HepG2 (cell line): Measurements from ENCODE around the gene SPRED2. TPM values are rescaled to one million over a fixed set of nuclear protein-coding genes. Genes with fewer than 3 reads are reported as not detected.

ENCODE experiments used
- ATAC-seq: fragments of 200-7000 bp; cut with Tn5 transposase; 3 replicates; pipeline ENCODE4 v1.9.1; 2020; ENCODE audit warnings: mild to moderate bottlenecking, moderate library complexity
- BruUV-seq: library from RNA; stranded (reverse); fragments of 400-500 nt; replicated peaks from 2 replicates; lab custom pipeline; 2021; lab: Mats Ljungman, UMichigan
- CTCF ChIA-PET: fragments of 300-600 bp; formaldehyde crosslinking; extraction: SDS; loops from one replicate; lab custom pipeline; 2021; ENCODE audit warnings: low total read pairs, inconsistent platforms, low intra/inter-chr PET ratio; lab: Yijun Ruan, JAX
- POLR2A ChIA-PET: fragments of 350-600 bp; sonication (Branson Sonifier 250); formaldehyde crosslinking; loops from one replicate; lab custom pipeline; 2020; ENCODE audit warnings: antibody characterized with exemption, inconsistent platforms; lab: Yijun Ruan, JAX
- DNase-seq: peaks from one replicate; pipeline ENCODE4 v3.0.0-alpha.2; 2015; ENCODE audit warnings: low spot score
- FAIRE-seq: peaks from 3 replicates; lab custom pipeline; 2011; peaks lifted over from hg19 to GRCh38; lab: Jason Lieb, UNC
- H2AFZ ChIP-seq: one replicate; pipeline ENCODE4 v1.6.1; 2011; ENCODE audit warnings: low read length, inconsistent platforms
- H3K27ac ChIP-seq: fragments of 300-600 bp; 3 replicates; pipeline ENCODE4 v1.8.0; 2011; ENCODE audit warnings: mixed run types, mild to moderate bottlenecking, mixed read lengths, low read length, inconsistent platforms; ENCODE audit not compliant: insufficient read depth; ENCODE audit errors: extremely low read length
- H3K27me3 ChIP-seq, 2 experiments: fragments of 200-600 bp in 1 of 2; 2 replicates in 1 of 2; 3 replicates in 1 of 2; pipeline versions ENCODE4 v1.6.0 to v1.8.0; 2011; ENCODE audit warnings: low read length in 2 of 2, mild to moderate bottlenecking in 2 of 2, moderate library complexity in 2 of 2, inconsistent platforms in 1 of 2; ENCODE audit not compliant: insufficient read depth in 2 of 2, control insufficient read depth in 1 of 2
- H3K36me3 ChIP-seq, 2 experiments: fragments of 200-600 bp in 1 of 2; replicated peaks in 1 of 2; 2 replicates in 1 of 2; 3 replicates in 1 of 2; pipeline versions ENCODE4 v1.5.1 to v1.8.0; 2011; ENCODE audit warnings: low read length in 2 of 2, inconsistent platforms in 1 of 2; ENCODE audit not compliant: insufficient read depth in 2 of 2, control insufficient read depth in 1 of 2
- H3K4me1 ChIP-seq: 2 replicates; pipeline ENCODE4 v1.5.1; 2012; ENCODE audit warnings: low read length, inconsistent platforms; ENCODE audit not compliant: insufficient read depth
- H3K4me2 ChIP-seq: 2 replicates; pipeline ENCODE4 v1.6.0; 2011; ENCODE audit warnings: low read depth, low read length, inconsistent platforms
- H3K4me3 ChIP-seq, 3 experiments: fragments of 200-600 bp in 1 of 3; sonication (generic), shearing (Covaris generic) in 1 of 3; replicated peaks in 1 of 3; 2 replicates each; pipeline ENCODE4 v1.5.1; 2011 to 2016; ENCODE audit warnings: low read length in 3 of 3, inconsistent platforms in 2 of 3, low read depth in 2 of 3, mild to moderate bottlenecking in 2 of 3, control low read depth in 1 of 3, mixed read lengths in 1 of 3; ENCODE audit not compliant: insufficient read depth in 1 of 3
- H3K79me2 ChIP-seq: one replicate; pipeline ENCODE4 v1.6.1; 2011; ENCODE audit warnings: low read length, inconsistent platforms; ENCODE audit not compliant: insufficient read depth
- H3K9ac ChIP-seq: 2 replicates; pipeline ENCODE4 v1.6.0; 2011; ENCODE audit warnings: mild to moderate bottlenecking, low read depth, low read length, inconsistent platforms; ENCODE audit not compliant: insufficient read depth
- H3K9me3 ChIP-seq: 2 replicates; pipeline ENCODE4 v1.5.1; 2012; ENCODE audit warnings: mild to moderate bottlenecking, low read length
- H4K20me1 ChIP-seq: 2 replicates; pipeline ENCODE4 v1.6.0; 2011; ENCODE audit warnings: inconsistent platforms, mild to moderate bottlenecking, low read length, moderate library complexity; ENCODE audit not compliant: insufficient read depth
- CTCF ChIP-seq: sonication (generic); formaldehyde crosslinking; IDR thresholded peaks from 2 replicates; pipeline ENCODE4 v1.5.0; 2020; ENCODE audit warnings: mild to moderate bottlenecking, missing genetic modification reagents, moderate library complexity
- DNMT3B ChIP-seq: conservative IDR thresholded peaks from 2 replicates; pipeline ENCODE4 v1.6.1; 2016; ENCODE audit warnings: missing biosample characterization, control low read depth
- GATAD2A ChIP-seq: IDR thresholded peaks from 2 replicates; pipeline ENCODE4 v1.6.1; 2016
- HOXA3 ChIP-seq: sonication (generic); formaldehyde crosslinking; IDR thresholded peaks from 2 replicates; pipeline ENCODE4 v1.5.0; 2020; ENCODE audit warnings: missing genetic modification reagents
- KLF13 ChIP-seq: sonication (generic); formaldehyde crosslinking; IDR thresholded peaks from 2 replicates; pipeline ENCODE4 v1.4.0; 2020; ENCODE audit warnings: mild to moderate bottlenecking, missing genetic modification reagents
- NFRKB ChIP-seq: fragments of 450-650 bp; IDR thresholded peaks from 2 replicates; pipeline ENCODE4 v1.6.1; 2017
- RBM22 ChIP-seq: fragments of 200-400 bp; formaldehyde crosslinking; optimal IDR thresholded peaks from 2 replicates; pipeline ENCODE3; 2017; ENCODE audit warnings: mild to moderate bottlenecking, low read length, moderate library complexity
- SNRNP70 ChIP-seq: fragments of 200-400 bp; formaldehyde crosslinking; IDR thresholded peaks from 2 replicates; pipeline ENCODE4 v1.6.1; 2017; ENCODE audit warnings: mild to moderate bottlenecking, low read depth, low read length, moderate library complexity
- STAG1 ChIP-seq: sonication (generic); formaldehyde crosslinking; IDR thresholded peaks from 2 replicates; pipeline ENCODE4 v1.4.0; 2020; ENCODE audit warnings: missing genetic modification reagents
- TARDBP ChIP-seq: sonication (generic); formaldehyde crosslinking; IDR thresholded peaks from 2 replicates; pipeline ENCODE4 v1.8.0; 2022; ENCODE audit warnings: mild to moderate bottlenecking, missing genetic modification reagents
- THAP8 ChIP-seq: sonication (generic); formaldehyde crosslinking; IDR thresholded peaks from 2 replicates; pipeline ENCODE4 v1.5.1; 2020; ENCODE audit warnings: missing genetic modification reagents, mild to moderate bottlenecking, borderline replicate concordance
- ZFP91 ChIP-seq: sonication (generic); formaldehyde crosslinking; IDR thresholded peaks from 2 replicates; pipeline ENCODE4 v1.9.0; 2022; ENCODE audit warnings: missing genetic modification reagents, mild to moderate bottlenecking, borderline replicate concordance
- ZNF800 ChIP-seq: sonication (generic); formaldehyde crosslinking; IDR thresholded peaks from 2 replicates; pipeline ENCODE4 v1.4.0; 2020; ENCODE audit warnings: missing genetic modification reagents
- WGBS: methylation state at CpG from one replicate; pipeline ENCODE4 v1.1.6; 2017; ENCODE audit warnings: low lambda C conversion rate; 5-methylcytosine and 5-hydroxymethylcytosine counted together
- in situ Hi-C: cut with HindIII; loops from 2 replicates; pipeline ENCODE4 v1.10.0; 2017; ENCODE audit warnings: low pct_unique_long_range_greater_than_20kb; ENCODE audit not compliant: extremely low pct_ligation_motif_present
- intact Hi-C: fragments of 100-400 bp; cut with micrococcal nuclease; formaldehyde crosslinking; loops from one replicate; pipeline ENCODE4 v1.10.0; 2022; ENCODE audit not compliant: unreplicated experiment
- polyA plus RNA-seq, 8 experiments: library from polyadenylated mRNA; depleted of rRNA in 3 of 8; stranded (reverse) in 7 of 8; unstranded in 1 of 8; fragments of >200 nt; fragmentation: Illumina TruSeq in 4 of 8; extraction: Trizol in 4 of 8; gene quantifications; 2 replicates each; pipeline versions ENCODE4 v1.2.1 to v1.2.3, GENCODE V29; 2011 to 2016; ENCODE audit warnings: low read depth in 4 of 8, missing spikeins in 1 of 8, mixed read lengths in 1 of 8; ENCODE audit not compliant: insufficient read depth in 1 of 8
- total RNA-seq, 5 experiments: library from RNA; depleted of rRNA; stranded (reverse); fragments of >200 nt; fragmentation: Illumina TruSeq; extraction: Trizol; gene quantifications; 2 replicates each; pipeline ENCODE4 v1.2.3, GENCODE V29; 2016; ENCODE audit warnings: low read depth in 1 of 5

SPRED2 gene
- total and polyA plus RNA-seq, 2 of the 13 experiments (the other 11 are each of a cell fraction or from before 2014, with no cell fraction given) = 13.0 to 37.0 TPM

- H3K36me3 ChIP-seq = peaks cover 35 to 69% of the 10 kb centered on the region in 2 experiments
- TF ChIP-seq KLF13 (no peak), THAP8 (CRISPR knock-in tag) (no peak), GATAD2A (no peak), ZNF800 (CRISPR knock-in tag) (no peak)
- ChIA-PET CTCF (no interaction called here), POLR2A (interaction anchor here (1.1 to 2.7 kb wide), 2 partner anchors 10 to 11 kb away, joined by 5 to 10 read pairs; no protein-coding TSS in a partner anchor)
- no peak overlapping the region for H2AFZ ChIP-seq
- H3K4me1 ChIP-seq = no peaks in the 10 kb centered on the region
- in situ Hi-C loops (no loop called here), intact Hi-C loops (no loop called here)
- H4K20me1 ChIP-seq = peaks cover 4% of the 10 kb centered on the region; the same call in 1 of the 2 replicates
- ATAC-seq = no peak
- no peak for FAIRE-seq
- no peaks in the 10 kb centered on the region for H3K27me3 ChIP-seq
- DNase-seq = no peak
- H3K4me2 ChIP-seq = no peak overlapping the region
- WGBS = 98% methylated on average over 6 of the region's 6 CpGs
- no peak overlapping the region for H3K4me3 ChIP-seq
- no peak overlapping the region for H3K9ac ChIP-seq
- no peak overlapping the region for H3K27ac ChIP-seq
- BruUV-seq = TSS peak; percentile 34
- no peaks in the 10 kb centered on the region for H3K79me2 ChIP-seq
- H3K9me3 ChIP-seq = no peaks in the 10 kb centered on the region
These were observed 121.3 kb downstream of the SPRED2 start for GRCh38 chr2:65311049-65311448.

- no peaks in the 10 kb centered on the region for H3K9me3 ChIP-seq
- no peak overlapping the region for H3K4me2 ChIP-seq
- ChIA-PET POLR2A (interaction anchor here (1.1 to 2.7 kb wide), 2 partner anchors 9 to 128 kb away, joined by 3 to 10 read pairs; no protein-coding TSS in a partner anchor), CTCF (no interaction called here)
- no peak for FAIRE-seq
- H2AFZ ChIP-seq = no peak overlapping the region
- no peak for DNase-seq
- ATAC-seq = peak; percentile 60
- intact Hi-C loops (no loop called here), in situ Hi-C loops (no loop called here)
- peaks cover 4% of the 10 kb centered on the region; the same call in 1 of the 2 replicates for H4K20me1 ChIP-seq
- BruUV-seq = no TSS peak
- H3K27me3 ChIP-seq = no peaks in the 10 kb centered on the region
- no peak overlapping the region for H3K4me3 ChIP-seq
- H3K79me2 ChIP-seq = no peaks in the 10 kb centered on the region
- WGBS = 84% methylated on average over 8 of the region's 8 CpGs
- H3K4me1 ChIP-seq = no peaks in the 10 kb centered on the region
- peaks cover 29 to 58% of the 10 kb centered on the region in 2 experiments for H3K36me3 ChIP-seq
- no peak overlapping the region for H3K9ac ChIP-seq
- no peak overlapping the region for H3K27ac ChIP-seq
- TF ChIP-seq SNRNP70 (no peak), STAG1 (peak; percentile 31; the same call in 1 of the 2 replicates), CTCF (CRISPR knock-in tag) (peak; percentile 44), RBM22 (peak; percentile 95), NFRKB (no peak), DNMT3B (no peak), TARDBP (CRISPR knock-in tag) (0 out of 2 replicates have a peak, but pooled peaks have one; percentile 40), HOXA3 (CRISPR knock-in tag) (no peak), ZFP91 (CRISPR knock-in tag) (0 out of 2 replicates have a peak, but pooled peaks have one; percentile 26)
These were observed 122.7 kb downstream of the SPRED2 start for GRCh38 chr2:65309699-65310098.
